Measurements from ENCODE around the gene RBPJ. TPM values are rescaled to one million over a fixed set of nuclear protein-coding genes. Genes with fewer than 3 reads are reported as not detected.

The RBPJ gene
- total RNA-seq: 101 and 123 TPM in 2 replicates

GRCh38 chr4:26320538-26321372 is at the start of gene RBPJ:
TSS of gene RBPJ (plus strand) at chr4:26321014. CDS start at chr4:26321029, 15 bp downstream.

Other genes starting within 250 kb of the RBPJ start
- gene CCKAR, start 169.5 kb downstream of the RBPJ start, total RNA-seq: 0.07 TPM in 1 of 2 replicates, not detected in the other

Measured in smooth muscle cell of the pulmonary artery (primary cell).